HT1080 (cell line): Measurements from ENCODE around the gene GPATCH1. TPM values are rescaled to one million over a fixed set of nuclear protein-coding genes. Genes with fewer than 3 reads are reported as not detected.
"Not testable (repeated sequence)": the region's sequence is repeated elsewhere in the genome, so short reads cannot be mapped to it uniquely, and the experiment has no call there.

Experiments
- DNase-seq: peaks from one replicate; pipeline ENCODE4 v3.0.0-alpha.2; 2015; ENCODE audit warnings: low read depth
- total RNA-seq: library from RNA; depleted of rRNA; stranded (reverse); fragments of >200 nt; shearing (Covaris generic); gene quantifications from 2 replicates; pipeline ENCODE4 v1.2.3, GENCODE V29; 2014

GPATCH1 gene
- total RNA-seq, 1 experiment from 2014 or later = 5.2 TPM

DNA sequence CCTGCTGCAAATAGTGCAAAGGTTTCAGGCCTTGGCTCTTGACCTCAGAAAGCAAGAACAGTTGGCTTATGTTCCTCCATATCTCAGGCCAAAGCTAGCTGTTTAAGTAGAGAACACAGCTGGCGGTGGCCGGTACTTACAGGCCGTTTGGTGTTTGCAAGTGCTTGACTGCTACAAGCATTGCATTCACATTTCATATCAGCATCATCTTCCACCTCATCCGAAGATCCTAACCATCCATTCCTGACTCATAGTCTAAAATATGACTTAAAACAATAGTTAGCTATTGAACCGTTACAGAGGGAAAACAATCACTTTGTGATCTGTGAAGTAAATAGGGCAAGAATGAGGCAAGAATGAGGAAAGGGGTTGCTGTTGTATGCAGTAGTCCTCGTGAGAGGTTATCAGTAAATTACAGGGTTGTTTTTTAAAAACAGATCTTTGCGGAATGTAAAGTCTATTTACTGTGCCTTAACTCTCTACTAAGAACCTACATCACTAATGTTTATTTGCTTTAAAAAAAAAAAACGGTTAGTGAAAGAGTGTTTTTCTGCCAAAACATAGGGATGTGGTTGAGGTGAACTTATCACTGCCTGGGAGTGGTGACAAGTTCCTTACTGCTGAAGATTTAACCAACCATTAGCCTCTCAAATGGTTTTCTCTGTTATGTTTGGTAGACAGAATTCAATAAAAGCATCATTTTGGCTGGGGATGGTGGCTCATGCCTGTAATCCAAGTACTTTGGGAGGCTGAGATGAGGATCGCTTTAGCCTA is 29.3 kb downstream of the GPATCH1 start:
- no peak for DNase-seq

DNA sequence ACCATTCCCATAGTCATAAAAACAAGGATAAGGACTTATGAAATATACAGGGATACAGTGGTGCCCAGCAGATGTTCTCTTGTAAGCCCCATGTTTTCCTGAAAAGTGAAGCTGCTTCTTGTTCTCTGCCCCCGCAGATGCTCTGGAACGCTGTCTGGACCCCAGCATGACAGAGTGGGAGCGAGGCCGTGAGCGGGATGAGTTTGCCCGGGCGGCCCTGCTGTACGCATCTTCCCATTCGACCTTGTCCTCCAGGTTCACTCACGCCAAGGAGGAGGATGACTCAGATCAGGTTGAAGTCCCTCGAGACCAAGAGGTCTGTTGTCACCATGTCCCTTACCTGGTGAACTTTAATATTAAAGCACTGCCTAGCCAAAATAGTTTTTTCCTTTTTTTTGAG is 30.6 kb downstream of the GPATCH1 start:
- DNase-seq = no peak

DNA sequence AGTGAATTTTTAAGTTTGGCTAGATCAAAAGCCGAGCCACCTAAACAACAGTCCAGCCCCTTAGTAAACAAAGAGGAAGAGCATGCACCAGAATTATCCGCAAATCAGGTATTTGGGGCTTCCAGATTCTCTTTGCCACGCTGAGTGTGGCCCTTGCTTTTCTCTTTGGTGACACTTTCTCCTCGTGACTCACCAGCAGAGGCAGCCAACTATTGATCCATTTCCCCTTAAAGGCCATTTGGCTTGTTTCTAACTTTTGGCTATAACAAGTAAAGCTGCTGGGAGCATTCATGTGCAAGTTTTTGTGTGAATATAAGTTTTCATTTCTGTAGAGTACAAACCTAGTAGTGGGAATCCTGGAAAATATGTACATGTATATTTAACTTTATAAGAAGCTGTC is 33.3 kb downstream of the GPATCH1 start:
- DNase-seq = no peak

DNA sequence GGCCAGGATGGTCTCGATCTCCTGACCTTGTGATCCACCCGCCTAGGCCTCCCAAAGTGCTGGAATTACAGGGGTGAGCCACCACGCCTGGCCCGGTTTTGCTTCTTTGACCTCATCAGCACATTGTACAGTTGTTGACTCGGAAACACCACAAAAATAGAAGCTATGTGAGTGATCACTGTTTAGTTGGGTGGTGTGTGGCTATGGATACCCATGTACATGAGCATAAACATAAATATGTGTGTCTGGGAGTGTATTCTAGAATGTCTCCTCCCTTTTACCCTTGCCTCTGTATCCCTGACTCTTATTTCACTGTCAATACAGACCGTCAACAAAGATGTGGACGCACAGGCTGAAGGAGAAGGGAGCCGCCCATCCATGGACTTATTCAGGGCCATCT is 36.5 kb downstream of the GPATCH1 start:
- no peak for DNase-seq

DNA sequence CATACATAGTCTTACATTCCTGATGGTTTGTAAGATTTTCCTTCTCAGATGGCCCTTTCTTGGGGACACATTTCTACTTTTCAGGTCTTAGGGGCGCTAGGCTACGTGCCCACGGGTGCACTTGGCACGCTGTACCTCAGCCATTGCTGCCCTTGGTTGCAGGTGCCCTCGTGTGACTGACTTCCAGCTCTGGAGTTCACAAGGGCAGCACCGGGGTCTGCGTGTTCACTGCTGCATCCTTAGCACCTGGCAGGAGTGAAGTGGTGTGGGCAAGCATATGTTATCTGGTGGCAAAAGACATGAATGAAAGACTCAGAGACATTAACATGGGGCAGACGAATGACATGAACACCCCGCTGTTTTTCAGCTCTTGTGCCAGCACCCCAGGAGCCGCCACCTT is 37.7 kb downstream of the GPATCH1 start:
- DNase-seq = no peak

DNA sequence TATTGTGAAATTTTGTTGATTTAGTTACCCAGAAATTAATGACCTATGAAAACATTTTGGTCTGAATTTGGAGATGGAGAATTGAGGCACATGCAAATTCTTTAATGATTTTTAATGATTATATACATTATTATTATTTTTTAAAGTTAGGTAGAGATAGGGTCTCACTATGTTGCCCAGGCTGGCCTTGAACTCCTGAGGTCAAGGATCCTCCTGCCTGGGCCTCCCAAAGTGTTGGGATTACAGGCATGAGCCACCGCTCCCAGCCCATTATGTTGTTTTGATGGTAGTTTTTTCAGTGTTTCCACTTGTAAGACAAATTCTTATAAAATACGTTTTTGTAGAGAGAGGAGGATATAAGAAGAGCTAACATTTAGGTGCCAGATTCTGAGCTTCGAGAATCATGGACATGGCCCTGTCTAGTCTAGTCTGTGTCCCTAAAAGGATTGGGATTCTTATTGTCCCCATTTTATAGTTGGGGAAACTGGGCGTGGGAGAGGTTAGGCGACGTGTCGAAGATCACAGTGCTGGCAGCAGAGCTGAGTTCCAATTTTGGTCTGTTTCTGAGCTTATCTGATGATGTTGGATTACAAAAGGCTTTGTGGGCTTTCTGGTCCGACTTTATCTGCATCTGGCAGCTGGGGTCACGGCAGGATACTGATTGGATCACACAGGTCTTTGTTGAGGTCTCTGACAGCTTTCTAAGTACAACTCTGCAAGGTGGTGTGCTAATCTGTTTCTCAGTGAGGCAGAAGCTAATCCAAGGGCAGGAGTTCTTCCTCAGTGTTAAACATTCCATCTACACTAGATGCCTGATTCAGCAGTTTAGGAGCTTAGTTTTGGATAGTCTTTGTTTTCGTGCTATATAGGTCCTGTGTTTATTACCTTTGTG is 43.5 kb downstream of the GPATCH1 start:
- DNase-seq = no peak

DNA sequence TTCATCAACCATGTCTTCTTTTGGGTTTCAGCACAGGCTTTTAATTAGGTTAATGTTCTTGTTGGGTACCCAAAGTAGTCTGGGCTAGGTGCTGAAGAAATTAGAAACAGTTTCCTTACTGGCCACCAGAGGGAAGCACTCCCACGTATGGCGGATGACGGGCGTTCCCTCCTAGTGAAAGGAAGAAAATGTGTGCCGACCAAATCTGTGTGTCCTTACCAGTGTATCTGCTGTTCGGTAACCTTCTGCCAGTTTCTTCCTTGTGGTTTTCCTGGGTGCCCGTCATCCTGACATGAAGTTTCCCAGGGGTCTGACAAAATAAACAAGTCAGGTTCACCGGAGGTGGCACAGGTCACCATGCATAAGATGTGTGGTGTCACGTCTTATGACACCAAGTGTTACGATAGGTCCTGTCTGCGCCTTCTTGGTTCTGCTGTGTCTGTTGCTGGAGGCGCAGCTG is 45.0 kb downstream of the GPATCH1 start:
- DNase-seq = peak; percentile 44

DNA sequence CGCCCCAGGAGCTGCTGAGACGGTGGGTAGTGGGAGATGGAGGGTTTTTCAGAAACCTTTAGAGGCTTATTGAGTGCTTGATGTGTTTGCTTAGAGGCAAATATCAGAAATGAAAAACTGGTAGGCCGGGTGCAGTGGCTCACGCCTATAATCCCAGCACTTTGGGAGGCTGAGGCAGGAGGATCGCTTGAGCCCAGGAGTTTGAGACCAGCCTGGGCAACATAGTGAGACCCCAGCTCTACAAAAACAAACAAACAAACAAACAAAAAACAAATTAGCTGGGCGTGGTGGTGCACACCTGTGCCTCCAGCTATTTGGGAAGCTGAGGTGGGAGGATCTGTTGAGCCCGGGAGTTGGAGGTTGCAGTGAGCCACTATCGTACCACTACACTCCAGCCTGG is 45.7 kb downstream of the GPATCH1 start:
- DNase-seq = not testable (repeated sequence)

DNA sequence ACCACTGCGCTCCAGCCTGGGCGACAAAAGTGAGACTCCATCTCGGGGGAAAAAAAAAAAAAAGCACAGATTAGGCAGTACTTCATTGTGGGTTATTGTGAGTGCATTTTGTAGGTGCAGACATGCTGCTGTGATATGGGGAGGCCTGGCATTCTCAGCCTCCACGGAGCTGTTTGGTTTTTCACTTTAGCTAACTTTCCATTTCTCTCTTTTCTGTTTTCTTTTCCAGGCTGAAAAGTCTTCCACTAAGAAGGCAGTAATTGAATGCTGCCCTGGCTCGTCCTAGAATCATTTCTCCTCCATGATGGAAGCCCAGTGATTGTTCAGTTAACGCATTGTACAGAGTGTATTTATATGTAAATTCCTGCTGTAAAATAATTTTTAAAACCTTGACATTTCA is 48.9 kb downstream of the GPATCH1 start:
- DNase-seq = no peak

DNA sequence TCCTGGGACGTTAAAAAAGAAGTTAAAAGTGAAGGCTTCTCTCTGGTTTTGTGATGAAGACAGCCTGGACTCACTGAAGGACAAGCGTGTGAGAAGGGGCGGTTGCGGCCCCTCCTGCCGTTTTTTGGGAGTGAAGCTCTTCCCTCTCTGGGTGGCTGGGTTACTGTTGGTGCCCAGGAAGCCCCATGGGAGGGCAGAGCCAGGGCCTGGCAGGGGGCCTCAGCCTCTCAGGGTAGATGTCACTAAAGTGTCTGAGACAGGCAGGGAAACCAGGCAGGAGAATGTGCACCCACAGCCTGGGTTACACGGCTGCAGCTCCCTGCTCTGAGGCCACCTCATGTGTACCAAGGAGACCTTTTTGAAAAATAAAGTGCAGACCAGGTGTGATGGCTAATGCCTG is 49.5 kb downstream of the GPATCH1 start:
- DNase-seq = no peak

DNA sequence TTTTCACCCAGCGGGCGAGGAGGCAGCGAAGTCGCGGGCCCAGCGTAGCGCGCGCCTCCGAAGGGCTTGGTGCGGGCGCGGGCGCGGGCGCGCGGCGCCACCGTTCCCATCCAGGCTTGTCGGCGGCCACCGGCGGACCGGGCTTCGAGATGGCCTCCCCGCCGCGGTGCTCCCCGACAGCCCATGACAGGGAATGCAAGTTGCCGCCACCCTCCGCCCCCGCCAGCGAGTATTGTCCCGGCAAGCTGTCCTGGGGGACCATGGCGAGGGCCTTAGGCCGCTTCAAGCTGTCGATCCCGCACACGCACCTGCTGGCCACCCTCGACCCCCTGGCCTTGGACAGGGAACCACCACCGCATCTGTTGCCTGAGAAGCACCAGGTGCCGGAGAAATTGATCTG is 51.0 kb downstream of the GPATCH1 start, which contains the start of gene WDR88:
Gene WDR88 (plus strand): TSS at position 94 of the 400 bp plus-strand sequence. CDS start 56 bp downstream, at position 150.
- DNase-seq = no peak

DNA sequence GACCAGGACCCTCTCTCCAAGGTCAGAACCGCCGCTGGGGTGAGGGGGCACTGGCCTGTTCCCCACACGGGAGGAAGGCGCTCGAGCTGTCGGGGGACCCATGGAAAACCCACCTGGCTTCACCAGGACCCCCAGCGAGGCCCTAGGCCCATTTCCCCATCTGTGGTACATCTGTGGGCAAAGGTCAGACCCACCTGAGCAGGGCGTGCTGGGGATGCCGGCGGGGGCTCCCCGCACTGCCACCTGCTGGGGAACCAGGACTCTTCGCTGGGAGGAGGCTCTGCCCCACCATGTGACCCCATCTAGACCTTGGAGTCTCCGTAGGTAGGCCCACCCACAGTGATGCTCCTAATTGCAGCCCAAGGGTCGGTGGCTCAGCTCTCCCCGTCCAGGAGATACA is 51.4 kb downstream of the GPATCH1 start:
- DNase-seq = no peak

DNA sequence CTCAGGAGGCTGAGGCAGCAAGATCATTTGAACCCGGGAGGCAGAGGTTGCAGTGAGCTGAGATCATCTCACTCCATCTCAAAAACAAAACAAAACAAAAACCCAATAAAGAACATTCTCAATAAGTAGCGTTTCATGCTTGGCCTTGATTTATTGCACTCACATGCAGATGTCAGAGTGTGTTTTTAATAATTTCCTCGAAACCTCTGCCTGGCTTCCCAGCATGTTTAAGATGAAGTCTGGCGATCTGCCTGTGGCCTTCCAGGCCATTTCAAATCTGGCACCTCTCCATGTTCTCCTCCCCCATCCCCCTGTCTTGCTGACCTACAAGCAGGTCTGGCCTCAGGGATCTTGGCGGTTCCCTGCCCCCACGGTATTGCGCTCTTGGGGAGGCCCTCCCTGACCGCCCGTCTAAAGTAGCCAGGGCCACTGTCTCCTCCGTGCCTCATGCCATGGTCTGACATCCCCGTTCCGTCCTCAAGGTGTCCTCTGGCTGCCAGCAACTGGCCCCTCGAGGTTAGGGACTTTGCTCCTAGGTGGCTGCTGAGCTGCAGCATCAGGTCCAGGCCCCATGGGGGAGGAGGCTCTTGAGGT is 52.6 kb downstream of the GPATCH1 start:
- no peak for DNase-seq

DNA sequence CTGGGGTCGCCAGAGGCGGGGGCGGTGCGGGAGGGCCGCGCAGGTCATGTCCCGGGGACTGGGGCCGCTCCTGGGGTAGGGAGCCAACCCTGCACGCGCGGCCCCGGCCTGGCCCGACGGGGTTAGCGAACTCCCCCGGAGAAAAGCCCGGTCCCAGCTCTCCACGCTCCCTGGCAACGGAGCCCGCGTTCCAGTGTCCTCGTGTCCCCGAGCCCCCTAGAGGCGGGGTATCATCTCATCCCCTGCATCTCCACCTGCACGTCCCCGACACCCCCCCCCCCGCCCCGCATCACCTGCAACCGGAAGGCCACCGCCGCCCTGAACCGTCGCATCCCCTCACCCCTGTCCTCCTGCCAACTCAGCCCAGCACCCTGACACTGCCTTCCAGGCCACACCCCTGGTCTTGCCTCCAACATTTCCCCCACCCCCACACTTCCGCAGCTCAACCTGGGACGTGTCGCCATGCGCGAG is 53.6 kb downstream of the GPATCH1 start:
- DNase-seq = no peak

DNA sequence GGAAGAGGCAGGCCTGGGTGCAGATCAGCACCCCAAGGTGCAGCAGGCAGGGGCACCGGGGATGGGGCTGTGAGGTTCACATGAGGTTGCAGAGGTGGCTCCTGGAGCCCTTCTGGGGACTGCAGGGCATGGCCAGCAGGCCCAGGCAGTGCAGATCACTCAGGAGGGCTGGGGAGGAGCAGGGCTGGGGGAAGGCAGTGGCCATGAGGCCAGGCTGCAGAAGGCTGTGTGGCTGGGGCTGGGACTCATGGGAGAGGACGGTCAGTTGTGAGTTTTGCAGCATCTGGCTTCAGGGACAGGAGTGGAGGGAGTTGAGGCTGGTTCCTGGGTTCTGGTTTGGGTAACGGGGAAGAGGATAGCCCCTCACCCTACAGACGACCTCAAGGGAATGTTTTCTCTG is 58.2 kb downstream of the GPATCH1 start:
- DNase-seq = no peak

DNA sequence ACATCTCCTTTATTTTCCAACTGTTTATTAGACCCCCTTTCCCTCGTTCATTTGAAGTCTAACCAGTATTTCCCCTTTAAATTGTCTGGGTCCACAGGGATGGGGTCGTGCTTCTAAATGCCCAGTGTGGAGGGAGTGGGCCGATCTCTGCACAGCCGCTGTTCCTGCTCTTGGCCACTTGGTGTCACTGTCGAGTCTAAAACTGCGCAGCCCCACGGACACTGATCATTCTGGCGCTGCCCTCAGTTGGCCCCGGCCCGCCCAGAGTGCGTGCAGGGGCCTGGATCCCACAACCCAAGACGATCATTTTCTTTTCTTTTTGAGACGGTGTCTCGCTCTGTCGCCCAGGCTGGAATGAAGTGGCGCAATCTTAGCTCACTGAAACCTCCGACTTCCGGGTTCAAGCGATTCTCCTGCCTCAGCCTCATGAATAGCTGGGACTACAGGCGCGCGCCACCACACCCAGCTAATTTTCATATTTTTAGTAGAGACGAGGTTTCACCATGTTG is 63.0 kb downstream of the GPATCH1 start:
- peak; percentile 58 for DNase-seq

DNA sequence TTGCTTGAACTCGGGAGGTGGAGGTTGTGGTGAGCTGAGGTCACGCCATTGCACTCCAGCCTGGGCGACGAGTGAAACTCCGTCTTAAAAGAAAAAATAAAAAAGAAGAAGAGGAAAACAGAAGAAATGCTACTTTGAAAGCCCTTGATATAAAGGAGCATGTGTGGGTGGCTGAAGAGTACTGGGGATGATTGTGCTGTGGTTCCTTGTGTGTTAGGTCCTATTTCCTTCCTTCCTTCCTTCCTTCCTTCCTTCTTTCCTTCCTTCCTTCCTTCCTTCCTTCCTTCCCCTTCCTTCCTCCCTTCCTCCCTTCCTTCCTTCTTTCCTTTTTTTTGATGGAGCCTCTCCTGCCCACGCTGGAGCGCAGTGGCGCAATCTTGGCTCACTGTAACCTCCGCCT is 65.2 kb downstream of the GPATCH1 start:
- DNase-seq = no peak

DNA sequence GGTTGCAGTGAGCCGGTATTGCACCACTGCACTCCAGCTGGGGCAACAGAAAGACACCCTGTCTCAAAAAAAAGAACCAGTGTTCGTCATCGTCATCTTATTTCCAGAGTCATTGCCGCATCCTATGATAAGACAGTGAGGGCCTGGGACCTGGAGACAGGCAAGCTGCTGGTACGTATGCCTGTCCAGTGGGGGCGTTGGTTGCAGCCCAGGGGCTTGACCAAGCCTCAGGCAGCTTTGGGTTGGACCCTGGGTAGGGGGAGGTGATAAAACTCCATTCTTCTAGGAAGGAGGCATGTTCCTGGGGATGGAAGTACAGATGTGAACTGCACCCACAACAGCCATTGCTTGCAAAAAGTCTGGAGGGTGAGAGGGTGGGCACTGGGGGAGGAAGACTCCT is 66.6 kb downstream of the GPATCH1 start:
- no peak for DNase-seq

DNA sequence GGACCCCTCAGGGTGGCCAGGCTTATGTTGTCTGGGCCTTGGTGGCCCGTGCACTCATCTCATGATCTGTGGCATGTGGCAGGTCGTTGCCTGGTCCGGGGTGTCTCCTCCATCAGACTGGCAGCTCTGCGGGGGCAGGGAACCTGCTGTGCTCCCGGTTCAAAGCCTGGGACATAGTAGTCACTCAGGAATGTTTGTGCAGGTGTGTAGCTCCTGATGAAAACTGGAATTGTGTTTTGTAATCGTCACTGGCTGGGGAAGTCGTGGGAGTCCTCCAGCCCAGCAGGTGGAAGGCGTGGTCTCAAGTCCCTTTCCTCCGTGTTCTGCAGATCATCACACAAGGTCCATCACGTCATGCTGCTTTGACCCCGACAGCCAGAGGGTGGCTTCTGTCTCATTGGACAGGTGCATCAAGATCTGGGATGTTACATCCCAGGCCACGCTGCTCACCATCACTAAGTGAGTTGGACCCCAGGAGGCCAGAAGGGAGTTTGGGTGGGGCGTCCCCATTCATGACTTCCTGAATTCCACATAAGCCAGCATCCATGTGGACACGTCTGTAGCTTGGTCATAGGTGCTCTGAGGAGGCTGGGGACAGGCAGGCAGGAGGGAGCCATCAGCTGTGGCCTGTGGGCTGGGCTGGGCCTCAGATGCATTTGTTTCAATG is 70.0 kb downstream of the GPATCH1 start:
- no peak for DNase-seq

DNA sequence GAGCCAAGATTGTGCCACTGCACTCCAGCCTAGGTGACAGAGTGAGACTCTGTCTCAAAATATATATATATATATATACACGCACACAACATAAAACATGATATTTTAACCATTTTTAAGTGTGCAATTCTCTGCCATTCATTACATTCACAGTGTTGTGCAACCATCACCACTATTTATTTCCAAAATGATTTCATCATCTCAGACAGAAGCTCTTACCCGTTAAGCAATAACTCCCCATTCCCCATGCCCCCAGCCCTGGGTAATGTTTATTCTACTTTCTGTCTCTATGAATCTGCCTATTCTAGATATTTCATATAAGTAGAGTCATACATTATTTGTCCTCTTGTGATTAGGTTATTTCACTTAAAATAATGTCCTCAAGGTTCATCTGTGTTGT is 71.2 kb downstream of the GPATCH1 start:
- no peak for DNase-seq

DNA sequence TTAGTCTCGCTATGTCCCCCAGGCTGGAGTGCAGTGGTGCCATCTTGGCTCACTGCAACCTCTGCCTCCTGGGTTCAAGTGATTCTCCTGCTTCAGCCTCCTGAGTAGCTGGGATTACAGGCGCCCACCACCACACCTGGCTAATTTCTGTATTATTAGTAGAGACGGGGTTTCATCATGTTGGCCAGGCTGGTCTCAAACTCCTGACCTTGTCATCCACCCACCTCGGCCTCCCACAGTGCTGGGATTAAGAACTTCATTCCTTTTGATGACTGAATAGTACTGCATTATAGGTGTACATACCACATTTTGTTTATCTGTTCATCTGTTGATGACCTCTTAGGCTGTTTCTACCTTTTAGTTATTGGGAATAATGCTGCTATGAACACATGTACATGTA is 71.6 kb downstream of the GPATCH1 start:
- DNase-seq = not testable (repeated sequence)
